Parathyroid adenoma (tissue), 2 donors: ENCODE results near the gene CYP27A1.

Experiments used
- H2AFZ ChIP-seq: fragments of 300-600 bp; sonication (generic); one replicate; pipeline ENCODE4 v1.7.0; 2017; ENCODE audit warnings: antibody characterized with exemption, mild to moderate bottlenecking
- H3K27ac ChIP-seq: fragments of 300-600 bp; sonication (generic); one replicate; pipeline ENCODE4 v1.7.0; 2017
- H3K27me3 ChIP-seq: fragments of 300-600 bp; sonication (generic); one replicate; pipeline ENCODE4 v1.7.0; 2017; ENCODE audit warnings: low read length; ENCODE audit not compliant: control insufficient read depth, insufficient read depth
- H3K36me3 ChIP-seq: fragments of 300-600 bp; sonication (generic); one replicate; pipeline ENCODE4 v1.7.0; 2017; ENCODE audit warnings: low read length; ENCODE audit not compliant: control insufficient read depth, insufficient read depth
- H3K4me1 ChIP-seq: fragments of 300-600 bp; sonication (generic); one replicate; pipeline ENCODE4 v1.7.0; 2017; ENCODE audit warnings: control low read depth
- H3K4me2 ChIP-seq: fragments of 300-600 bp; sonication (generic); one replicate; pipeline ENCODE4 v1.7.0; 2017; ENCODE audit warnings: low read length
- H3K4me3 ChIP-seq: fragments of 300-600 bp; sonication (generic); one replicate; pipeline ENCODE4 v1.7.0; 2017; ENCODE audit warnings: low read depth, low read length
- H3K79me2 ChIP-seq: fragments of 300-600 bp; sonication (generic); one replicate; pipeline ENCODE4 v1.7.0; 2017; ENCODE audit warnings: control low read depth
- H3K9ac ChIP-seq: fragments of 300-600 bp; sonication (generic); one replicate; pipeline ENCODE4 v1.7.0; 2017; ENCODE audit warnings: mild to moderate bottlenecking
- H3K9me3 ChIP-seq: fragments of 300-600 bp; sonication (generic); one replicate; pipeline ENCODE4 v1.7.0; 2017; ENCODE audit warnings: low read length; ENCODE audit not compliant: control insufficient read depth
- CTCF ChIP-seq: fragments of 300-600 bp; sonication (generic); IDR thresholded peaks from one replicate; pipeline ENCODE4 v1.7.0; 2017; ENCODE audit warnings: antibody characterized with exemption, mild to moderate bottlenecking
- donor health status: primary hyperparathyroidism.

Gene CYP27A1

DNA sequence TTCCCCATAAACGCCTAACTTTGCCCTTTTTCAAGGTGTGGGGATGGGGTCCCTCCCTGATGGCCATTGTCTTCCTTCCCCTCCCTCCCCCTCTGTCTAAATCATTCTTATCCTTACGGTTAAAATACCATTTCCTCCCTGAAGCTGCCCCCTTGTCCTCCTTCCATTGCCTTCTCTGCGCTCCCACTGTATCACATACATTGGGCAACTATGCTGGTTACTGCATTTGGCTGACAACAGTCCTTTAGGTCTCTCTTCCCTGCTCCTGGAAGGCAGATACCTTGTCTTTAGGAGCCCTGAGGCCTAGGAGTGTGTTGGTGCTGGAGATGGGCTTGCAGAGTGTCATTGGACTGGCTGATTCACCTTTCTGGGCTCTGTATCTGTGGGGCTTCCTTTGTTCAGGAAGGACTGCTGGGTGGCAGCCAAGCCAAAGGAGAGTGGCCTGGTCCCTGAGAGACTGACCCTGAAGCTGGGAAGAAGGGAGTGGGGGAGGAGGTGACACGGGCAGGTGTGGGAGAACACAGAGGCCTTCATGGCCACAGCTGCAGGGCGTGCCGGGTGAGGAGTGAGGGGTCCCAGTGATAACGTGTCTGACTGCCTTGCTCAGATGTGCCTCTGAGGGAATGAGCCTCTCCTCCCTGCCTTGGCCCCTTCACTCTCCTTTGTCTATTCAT lies 79.8 kb downstream of the CYP27A1 start:
- no peak overlapping the region for H3K4me3 ChIP-seq
- TF ChIP-seq CTCF: no peak
- no peaks in the 10 kb centered on the region for H3K79me2 ChIP-seq
- H3K27ac ChIP-seq: no peak overlapping the region
- H2AFZ ChIP-seq: no peak overlapping the region
- H3K4me2 ChIP-seq: no peak overlapping the region
- peaks cover 3% of the 10 kb centered on the region for H3K4me1 ChIP-seq
- H3K36me3 ChIP-seq: no peaks in the 10 kb centered on the region
- no peak overlapping the region for H3K9ac ChIP-seq
- H3K27me3 ChIP-seq: peaks cover 8% of the 10 kb centered on the region
- H3K9me3 ChIP-seq: no peaks in the 10 kb centered on the region

DNA sequence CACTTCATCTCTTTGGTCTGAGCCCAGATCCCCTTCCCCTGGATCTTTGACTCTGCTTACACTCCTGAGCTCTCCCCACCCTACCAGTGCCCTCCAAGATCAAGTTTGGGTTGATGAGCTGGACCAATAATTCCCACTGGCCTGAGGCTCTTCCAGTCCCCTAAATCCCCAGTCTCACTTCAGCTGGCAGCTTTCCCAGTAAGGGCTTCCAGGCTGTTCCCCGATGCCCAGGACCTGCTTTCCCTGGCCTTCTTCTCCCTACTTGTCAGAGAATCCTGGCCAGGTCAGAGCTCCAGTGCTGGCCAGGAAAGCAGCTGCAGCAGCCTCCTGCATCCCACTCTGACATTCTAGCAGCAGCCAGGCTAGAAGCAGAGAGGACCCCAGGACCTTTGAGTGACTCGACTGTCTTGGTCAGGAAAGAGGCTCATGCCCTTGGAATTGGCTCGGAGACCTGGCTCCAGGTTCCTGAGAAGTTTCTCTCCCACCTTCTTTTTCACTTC lies 81.1 kb downstream of the CYP27A1 start:
- H3K36me3 ChIP-seq: no peaks in the 10 kb centered on the region
- no peak overlapping the region for H3K4me3 ChIP-seq
- peaks cover 3% of the 10 kb centered on the region for H3K4me1 ChIP-seq
- H3K9me3 ChIP-seq: no peaks in the 10 kb centered on the region
- no peak for TF ChIP-seq CTCF
- H3K27me3 ChIP-seq: peaks cover 8% of the 10 kb centered on the region
- no peak overlapping the region for H3K27ac ChIP-seq
- H3K79me2 ChIP-seq: no peaks in the 10 kb centered on the region
- H3K9ac ChIP-seq: no peak overlapping the region
- no peak overlapping the region for H3K4me2 ChIP-seq
- H2AFZ ChIP-seq: no peak overlapping the region
